Measurements from ENCODE around the gene MRTO4.

The MRTO4 gene

DNA sequence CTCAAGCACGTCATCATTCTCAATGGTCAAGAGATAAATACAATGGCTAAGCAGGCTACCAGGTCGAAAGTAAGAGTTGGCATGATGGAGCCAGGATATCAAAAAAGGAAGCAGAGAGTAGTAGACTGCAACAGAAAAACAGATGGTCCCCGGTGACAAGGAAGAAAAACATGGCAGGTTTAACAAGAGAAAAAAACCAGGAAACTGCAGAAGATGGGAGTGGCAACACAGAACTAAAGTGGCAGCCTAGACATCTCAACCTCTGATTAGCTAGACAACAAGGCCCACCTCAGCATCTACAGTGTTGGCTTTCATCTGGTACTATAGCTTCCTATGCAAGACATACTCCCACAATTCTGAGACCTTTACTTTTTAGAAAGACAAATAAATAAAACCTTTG, 44.7 kb upstream of the MRTO4 start:
- no peak overlapping the region for H3K4me3 ChIP-seq (ENCODE audit: low read length)
- TF ChIP-seq, protein P1, sequence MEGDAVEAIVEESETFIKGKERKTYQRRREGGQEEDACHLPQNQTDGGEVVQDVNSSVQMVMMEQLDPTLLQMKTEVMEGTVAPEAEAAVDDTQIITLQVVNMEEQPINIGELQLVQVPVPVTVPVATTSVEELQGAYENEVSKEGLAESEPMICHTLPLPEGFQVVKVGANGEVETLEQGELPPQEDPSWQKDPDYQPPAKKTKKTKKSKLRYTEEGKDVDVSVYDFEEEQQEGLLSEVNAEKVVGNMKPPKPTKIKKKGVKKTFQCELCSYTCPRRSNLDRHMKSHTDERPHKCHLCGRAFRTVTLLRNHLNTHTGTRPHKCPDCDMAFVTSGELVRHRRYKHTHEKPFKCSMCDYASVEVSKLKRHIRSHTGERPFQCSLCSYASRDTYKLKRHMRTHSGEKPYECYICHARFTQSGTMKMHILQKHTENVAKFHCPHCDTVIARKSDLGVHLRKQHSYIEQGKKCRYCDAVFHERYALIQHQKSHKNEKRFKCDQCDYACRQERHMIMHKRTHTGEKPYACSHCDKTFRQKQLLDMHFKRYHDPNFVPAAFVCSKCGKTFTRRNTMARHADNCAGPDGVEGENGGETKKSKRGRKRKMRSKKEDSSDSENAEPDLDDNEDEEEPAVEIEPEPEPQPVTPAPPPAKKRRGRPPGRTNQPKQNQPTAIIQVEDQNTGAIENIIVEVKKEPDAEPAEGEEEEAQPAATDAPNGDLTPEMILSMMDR (conservative IDR thresholded peaks at IDR 0.05; ENCODE audit: low read depth, low read length): no peak
- no peak for DNase-seq (ENCODE audit: low read depth)

DNA sequence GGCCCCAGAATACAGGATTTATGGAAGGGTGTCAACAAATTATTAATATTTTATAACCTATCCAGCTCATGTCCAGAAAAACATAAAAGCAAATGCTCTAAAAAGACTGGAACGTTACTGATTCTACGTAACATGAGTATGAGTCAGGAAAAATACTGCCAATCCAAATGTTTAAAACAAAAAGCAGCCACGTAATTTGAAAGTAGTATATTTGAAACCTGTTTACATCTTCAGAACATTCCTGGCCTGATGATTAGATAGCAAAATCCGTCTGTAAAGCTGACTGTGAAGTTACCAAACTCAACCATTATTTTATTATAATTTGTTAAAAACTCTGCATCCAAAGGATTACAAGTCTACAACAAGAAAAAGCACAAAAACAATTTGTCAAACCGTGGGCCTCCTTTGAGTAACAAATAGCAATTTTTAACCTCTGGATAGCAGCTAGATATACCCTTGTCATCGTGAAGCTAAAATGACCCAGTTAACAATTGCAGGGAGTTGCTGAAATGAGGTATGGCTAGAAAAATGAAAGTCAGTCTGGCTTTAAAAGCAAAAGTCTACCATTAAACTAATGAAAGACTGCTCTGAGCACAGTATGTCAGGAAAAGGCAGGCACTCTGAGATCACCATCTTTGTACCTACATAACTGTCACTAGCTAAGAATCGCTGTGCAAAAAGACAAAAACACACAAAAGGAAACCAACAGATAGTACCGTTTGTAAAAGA, 42.7 kb upstream of the MRTO4 start:
- peak; percentile 11 for DNase-seq (ENCODE audit: low read depth)
- TF ChIP-seq, protein P1 (conservative IDR thresholded peaks at IDR 0.05; ENCODE audit: low read depth, low read length): no peak

DNA sequence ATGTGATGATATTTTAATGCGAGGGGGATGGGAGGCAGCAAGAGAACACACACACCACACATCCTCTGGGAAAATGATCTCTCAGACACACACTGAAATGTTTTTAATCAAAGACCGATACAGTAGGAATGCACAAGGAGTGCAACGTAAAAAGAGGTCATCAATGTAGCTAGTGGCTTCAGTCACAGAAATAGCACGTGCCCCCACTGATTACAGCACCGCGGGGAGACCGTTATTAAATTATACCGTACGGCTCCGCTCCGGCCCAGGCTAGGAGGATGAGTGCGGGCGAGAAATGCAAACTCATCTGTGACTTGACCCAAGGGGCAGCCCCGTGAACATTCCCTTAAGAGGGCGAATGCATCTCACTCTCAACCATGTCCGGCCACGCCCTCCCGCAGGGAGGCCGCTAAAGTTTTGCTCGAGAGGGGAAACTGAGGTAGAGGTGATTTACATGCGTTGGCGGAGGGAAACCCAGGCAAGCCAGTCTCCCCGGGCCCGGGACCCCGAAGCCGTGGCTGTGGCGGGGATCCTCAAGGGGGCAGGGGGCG, 42.1 kb upstream of the MRTO4 start:
- DNase-seq (ENCODE audit: low read depth): peak; percentile 9
- TF ChIP-seq, protein P1 (conservative IDR thresholded peaks at IDR 0.05; ENCODE audit: low read depth, low read length): no peak
- H3K4me3 ChIP-seq (ENCODE audit: low read length): peak overlapping the region; percentile 93

More for the DNA sequence above, 42.7 kb upstream of the MRTO4 start:
- peak overlapping the region; percentile 93 for H3K4me3 ChIP-seq (ENCODE audit: low read length)

DNA sequence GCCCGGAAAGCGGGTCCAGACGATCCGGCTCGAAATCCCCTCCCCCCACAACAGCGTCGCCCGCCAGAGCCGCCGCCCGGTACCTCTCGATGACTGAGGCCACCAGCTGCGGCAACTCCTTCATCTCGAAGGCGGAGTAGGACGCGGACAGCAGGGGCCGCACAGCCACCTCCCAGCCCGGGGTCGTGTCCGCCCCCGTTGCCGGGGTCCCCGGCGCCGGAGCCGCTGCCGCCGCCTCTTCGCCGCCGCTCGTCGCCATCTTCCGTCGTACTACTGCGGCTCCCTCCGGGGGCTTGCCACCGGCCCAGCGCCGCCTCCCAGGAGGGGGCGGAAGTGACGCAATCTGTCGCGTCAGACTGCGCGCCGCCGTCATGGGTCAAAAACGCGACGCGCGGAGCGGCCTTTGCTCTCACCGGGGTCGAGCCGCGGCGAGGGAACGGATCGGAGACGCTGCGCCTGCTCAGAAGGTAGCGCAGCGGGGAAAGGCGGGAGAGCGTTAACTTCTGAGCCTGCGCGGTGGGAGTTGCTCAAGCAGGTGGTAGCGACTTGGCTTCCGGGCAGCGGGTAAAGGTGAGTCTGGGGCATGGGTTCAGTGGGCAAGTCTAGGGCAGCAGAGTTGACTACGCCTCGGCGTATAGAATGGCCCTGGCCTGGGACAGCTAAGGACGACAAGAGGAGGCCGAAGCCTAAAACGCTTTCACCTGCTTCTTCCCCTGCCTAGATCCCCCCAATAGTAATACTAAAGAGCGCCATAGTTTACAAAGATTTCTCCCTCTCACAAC, 41.4 kb upstream of the MRTO4 start, which contains the start of gene UBR4:
Gene UBR4, minus strand, starts transcription at position 277 of the 782 bp plus-strand sequence. Its CDS starts 18 bp downstream, at position 259.
- H3K4me3 ChIP-seq (ENCODE audit: low read length): peak within 1 kb of the TSS; percentile 93
- DNase-seq (ENCODE audit: low read depth): peak; percentile 81
- TF ChIP-seq, protein P1 (conservative IDR thresholded peaks at IDR 0.05; ENCODE audit: low read depth, low read length): no peak

DNA sequence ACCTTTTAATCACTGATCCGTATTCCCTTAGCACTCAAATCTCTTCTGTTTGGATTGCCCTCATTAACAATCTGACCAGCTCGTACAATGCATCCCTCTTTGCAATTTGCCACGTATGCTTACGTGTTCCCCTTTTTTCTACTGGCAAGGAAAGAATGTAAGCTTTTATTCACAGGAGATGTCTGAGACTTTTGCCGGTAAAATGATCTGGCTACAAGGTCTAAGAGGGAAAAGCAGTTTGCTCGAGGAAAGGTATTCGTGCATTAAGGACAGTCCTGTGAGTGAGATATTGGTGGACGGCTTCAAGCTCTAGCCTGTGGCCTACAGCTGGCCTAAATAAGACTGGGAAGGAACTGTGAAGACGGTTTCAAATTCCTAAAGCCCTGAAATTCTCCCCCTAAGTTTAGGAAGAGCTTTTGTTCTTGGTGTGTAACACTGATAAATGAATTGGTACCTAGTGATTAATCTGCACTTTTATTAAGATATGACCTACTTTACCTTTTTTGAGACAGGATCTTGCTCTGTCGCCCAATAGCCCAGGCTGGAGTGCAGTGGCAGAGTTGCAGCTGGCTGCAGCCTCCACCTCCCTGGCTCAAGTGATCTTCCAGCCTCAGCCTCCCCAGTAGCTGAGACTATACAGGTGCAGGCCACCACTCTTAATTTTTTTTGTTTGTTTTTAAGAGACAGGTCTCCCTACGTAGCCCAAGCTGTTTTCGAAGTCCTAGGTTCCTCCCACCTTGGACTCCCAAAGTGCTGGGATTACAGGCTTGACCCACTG, 40.6 kb upstream of the MRTO4 start:
- DNase-seq (ENCODE audit: low read depth): peak; percentile 2
- TF ChIP-seq, protein P1 (conservative IDR thresholded peaks at IDR 0.05; ENCODE audit: low read depth, low read length): no peak
- peak overlapping the region; percentile 93 for H3K4me3 ChIP-seq (ENCODE audit: low read length)

DNA sequence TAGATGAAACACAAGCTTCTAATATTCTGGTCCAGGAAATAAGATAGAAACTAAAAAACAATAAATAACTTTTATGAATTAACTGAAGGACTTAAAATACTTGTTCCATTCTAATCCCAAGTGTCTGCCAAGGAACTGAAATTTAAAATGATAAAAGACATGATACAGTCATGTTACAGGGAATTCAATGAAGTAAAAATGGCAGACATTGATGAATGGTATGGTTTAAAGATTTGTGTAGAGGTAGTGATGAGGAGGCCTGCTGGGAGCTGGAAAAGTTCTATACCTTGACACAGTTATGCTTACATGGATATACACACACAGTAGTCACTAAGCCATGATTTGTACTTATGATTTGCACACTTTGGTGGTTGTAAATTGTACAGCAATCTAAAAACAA, 39.4 kb upstream of the MRTO4 start:
- no peak overlapping the region for H3K4me3 ChIP-seq (ENCODE audit: low read length)
- DNase-seq (ENCODE audit: low read depth): no peak
- TF ChIP-seq, protein P1 (conservative IDR thresholded peaks at IDR 0.05; ENCODE audit: low read depth, low read length): no peak
